Astrocyte of the spinal cord (primary cell): ENCODE results near the gene CNOT6.

ENCODE experiments used
- DNase-seq: peaks from one replicate; pipeline ENCODE4 v3.0.0; 2011; ENCODE audit warnings: low read depth, low spot score
- H3K4me3 ChIP-seq: 2 replicates; pipeline ENCODE4 v1.5.1; 2011; ENCODE audit warnings: low read depth, mild to moderate bottlenecking, low read length, moderate library complexity
- CTCF ChIP-seq: IDR thresholded peaks from 2 replicates; pipeline ENCODE4 v1.5.1; 2012; ENCODE audit warnings: low read depth, mild to moderate bottlenecking, low read length, inconsistent platforms
- in situ Hi-C: cut with HindIII; loops from 2 replicates; pipeline ENCODE4 v1.10.0; 2017; ENCODE audit warnings: low sequenced_read_pairs

Gene CNOT6

GRCh38 chr5:180467028-180467975, 26.9 kb upstream of the CNOT6 start:
- in situ Hi-C loops = no loop called here
- DNase-seq = no peak
- TF ChIP-seq CTCF = no peak
- H3K4me3 ChIP-seq = no peak overlapping the region

- DNase-seq = no peak
- in situ Hi-C loops = no loop called here
- no peak overlapping the region for H3K4me3 ChIP-seq
- TF ChIP-seq CTCF = no peak
These were observed 26.0 kb upstream of the CNOT6 start for GRCh38 chr5:180467989-180468731.

GRCh38 chr5:180468732-180469585, 25.2 kb upstream of the CNOT6 start:
- no peak for TF ChIP-seq CTCF
- in situ Hi-C loops = no loop called here
- no peak for DNase-seq
- no peak overlapping the region for H3K4me3 ChIP-seq

GRCh38 chr5:180469586-180469865, 24.7 kb upstream of the CNOT6 start:
- in situ Hi-C loops = no loop called here
- H3K4me3 ChIP-seq = no peak overlapping the region
- no peak for DNase-seq
- no peak for TF ChIP-seq CTCF

- no peak for TF ChIP-seq CTCF
These were observed 24.3 kb upstream of the CNOT6 start for GRCh38 chr5:180469866-180470265.

GRCh38 chr5:180470361-180470760, 23.8 kb upstream of the CNOT6 start:
- in situ Hi-C loops = no loop called here
- DNase-seq = no peak
- TF ChIP-seq CTCF = no peak

More at GRCh38 chr5:180469866-180470265, 24.3 kb upstream of the CNOT6 start:
- DNase-seq = no peak
- in situ Hi-C loops = no loop called here
- H3K4me3 ChIP-seq = no peak overlapping the region

More at GRCh38 chr5:180470361-180470760, 23.8 kb upstream of the CNOT6 start:
- H3K4me3 ChIP-seq = no peak overlapping the region
